ENCODE results near the gene HGS. TPM values are rescaled to one million over a fixed set of nuclear protein-coding genes. Genes with fewer than 3 reads are reported as not detected.

HGS gene
- total and polyA plus RNA-seq, 2 donors, result 39.0 to 157 TPM

GRCh38 chr17:81676906-81677305, 6.9 kb upstream of the HGS start:
- Histone ChIP-seq H3K4me1 (ENCODE audit: control insufficient read depth in 2 of 2, insufficient read depth in 2 of 2, low read length in 2 of 2) (no peaks in the 10 kb centered on the region), H3K4me3 (ENCODE audit: low read length in 2 of 2) (no peak overlapping the region), H3K36me3 (ENCODE audit: control insufficient read depth in 2 of 2, insufficient read depth in 2 of 2, low read length in 1 of 2) (peaks cover 40 to 42% of the 10 kb centered on the region in 2 donors), H3K9me3 (ENCODE audit: control insufficient read depth in 2 of 2, insufficient read depth in 1 of 2, low read length in 1 of 2) (no peaks in the 10 kb centered on the region), H3K27ac (ENCODE audit: low read depth in 1 of 2, low read length in 1 of 2) (no peak overlapping the region), H3K27me3 (ENCODE audit: control insufficient read depth in 2 of 2, insufficient read depth in 1 of 2, low read length in 1 of 2) (no peaks in the 10 kb centered on the region)
- no peak for DNase-seq (ENCODE audit: low read depth in 6 of 9, low spot score in 9 of 9)
- WGBS, result 95% methylated on average over 17 of the region's 17 CpGs

DNA sequence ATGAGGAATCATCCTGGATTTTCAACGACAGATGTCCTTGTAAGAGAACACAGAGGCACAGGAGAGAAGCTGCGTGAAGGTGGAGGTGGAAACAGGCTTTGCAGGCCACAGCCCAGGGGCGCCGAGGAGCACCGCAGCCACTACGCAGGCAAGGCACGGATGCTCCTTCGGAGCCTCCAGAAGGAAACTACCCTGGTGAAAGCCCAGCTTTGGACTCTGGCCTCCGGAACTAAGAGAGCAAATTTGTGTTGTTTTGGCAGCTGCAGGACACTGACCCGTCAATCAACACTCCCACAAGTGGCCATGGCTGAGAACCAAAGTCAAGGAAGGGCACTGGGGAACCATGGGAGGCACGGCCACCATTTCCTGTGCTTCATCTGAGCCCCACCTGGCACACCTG, 3.7 kb upstream of the HGS start:
- no peak overlapping the region for H3K27ac ChIP-seq (ENCODE audit: low read depth in 1 of 2, low read length in 1 of 2)
- peaks cover 16 to 17% of the 10 kb centered on the region in 2 donors for H3K4me1 ChIP-seq (ENCODE audit: control insufficient read depth in 2 of 2, insufficient read depth in 2 of 2, low read length in 2 of 2)
- WGBS, result 97% methylated on average over 11 of the region's 11 CpGs

DNA sequence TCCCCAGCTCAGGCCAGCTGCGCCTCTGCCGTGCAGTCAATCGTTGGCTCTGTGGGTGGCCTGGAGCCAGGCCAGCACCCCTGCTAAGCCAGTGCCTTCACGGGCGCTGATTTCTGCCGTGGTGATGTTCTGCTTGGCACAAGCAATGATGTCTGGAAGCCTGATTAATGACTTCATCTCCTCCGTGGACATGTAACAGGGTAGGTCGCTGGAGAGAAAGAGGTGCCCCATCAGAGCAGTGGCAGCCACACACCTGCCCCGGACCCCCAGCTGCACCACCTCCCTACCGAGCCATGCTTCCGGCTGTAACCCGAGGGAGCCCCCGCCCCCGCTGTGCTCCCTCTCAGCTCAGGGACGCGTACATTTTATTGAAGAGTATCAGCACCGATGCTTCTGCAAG, 2.1 kb upstream of the HGS start:
- Histone ChIP-seq H3K36me3 (ENCODE audit: control insufficient read depth in 2 of 2, insufficient read depth in 2 of 2, low read length in 1 of 2) (peaks cover 16 to 27% of the 10 kb centered on the region in 2 donors), H3K27ac (ENCODE audit: low read depth in 1 of 2, low read length in 1 of 2) (no peak overlapping the region), H3K9me3 (ENCODE audit: control insufficient read depth in 2 of 2, insufficient read depth in 1 of 2, low read length in 1 of 2) (no peaks in the 10 kb centered on the region), H3K4me3 (ENCODE audit: low read length in 2 of 2) (no peak overlapping the region), H3K4me1 (ENCODE audit: control insufficient read depth in 2 of 2, insufficient read depth in 2 of 2, low read length in 2 of 2) (peaks cover 16 to 25% of the 10 kb centered on the region in 2 donors), H3K27me3 (ENCODE audit: control insufficient read depth in 2 of 2, insufficient read depth in 1 of 2, low read length in 1 of 2) (no peaks in the 10 kb centered on the region)
- 96% methylated on average over 17 of the region's 17 CpGs for WGBS
- no peak for DNase-seq (ENCODE audit: low read depth in 6 of 9, low spot score in 9 of 9)

More for the DNA sequence above, 3.7 kb upstream of the HGS start:
- no peak overlapping the region for H3K4me3 ChIP-seq (ENCODE audit: low read length in 2 of 2)
- H3K27me3 ChIP-seq (ENCODE audit: control insufficient read depth in 2 of 2, insufficient read depth in 1 of 2, low read length in 1 of 2), result no peaks in the 10 kb centered on the region
- no peak for DNase-seq (ENCODE audit: low read depth in 6 of 9, low spot score in 9 of 9)
- H3K9me3 ChIP-seq (ENCODE audit: control insufficient read depth in 2 of 2, insufficient read depth in 1 of 2, low read length in 1 of 2), result no peaks in the 10 kb centered on the region
- H3K36me3 ChIP-seq (ENCODE audit: control insufficient read depth in 2 of 2, insufficient read depth in 2 of 2, low read length in 1 of 2), result peaks cover 14 to 15% of the 10 kb centered on the region in 2 donors

DNA sequence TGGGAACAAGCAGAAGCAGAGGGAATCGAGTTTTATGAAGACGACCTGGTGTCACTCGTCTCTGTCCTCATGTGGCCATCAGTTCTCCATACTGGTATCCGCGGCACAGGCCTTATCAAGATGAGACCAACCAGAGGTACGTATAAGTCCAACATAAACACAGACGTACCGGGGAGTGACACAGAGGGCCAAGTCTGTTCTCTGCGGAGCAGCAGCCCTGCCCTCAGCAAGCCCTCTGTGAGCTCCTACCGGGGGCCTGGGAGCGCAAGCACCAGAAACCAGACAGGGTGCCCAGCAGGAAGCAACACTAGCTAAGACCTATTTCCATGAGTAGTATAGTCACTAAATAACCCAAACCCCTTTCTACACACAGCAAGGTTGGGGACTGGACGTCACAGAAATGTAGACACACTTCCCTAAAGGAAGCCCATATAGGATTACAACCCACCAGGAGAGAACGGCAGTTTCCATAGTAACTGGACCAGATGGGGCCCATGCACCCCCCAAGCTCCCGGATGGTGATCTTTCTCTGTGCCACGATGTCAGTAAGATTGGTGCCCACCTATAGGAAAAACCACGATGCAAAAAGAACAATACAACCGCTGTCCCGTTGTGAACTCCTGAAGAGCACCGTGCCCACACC, 1.1 kb upstream of the HGS start:
- H3K9me3 ChIP-seq (ENCODE audit: control insufficient read depth in 2 of 2, insufficient read depth in 1 of 2, low read length in 1 of 2), result no peaks in the 10 kb centered on the region
- peaks cover 25 to 37% of the 10 kb centered on the region in 2 donors for H3K36me3 ChIP-seq (ENCODE audit: control insufficient read depth in 2 of 2, insufficient read depth in 2 of 2, low read length in 1 of 2)
- peak overlapping the region in 1 of 2 donors; percentile 33 for H3K27ac ChIP-seq (ENCODE audit: low read depth in 1 of 2, low read length in 1 of 2)
- peaks cover 16 to 25% of the 10 kb centered on the region in 2 donors for H3K4me1 ChIP-seq (ENCODE audit: control insufficient read depth in 2 of 2, insufficient read depth in 2 of 2, low read length in 2 of 2)
- no peaks in the 10 kb centered on the region for H3K27me3 ChIP-seq (ENCODE audit: control insufficient read depth in 2 of 2, insufficient read depth in 1 of 2, low read length in 1 of 2)
- DNase-seq (ENCODE audit: low read depth in 6 of 9, low spot score in 9 of 9), result no peak
- WGBS, result 51% methylated on average over 19 of the region's 19 CpGs
- H3K4me3 ChIP-seq (ENCODE audit: low read length in 2 of 2), result peak overlapping the region; percentile 93 to 99

GRCh38 chr17:81683208-81683583, 615 bp upstream of the HGS start:
- peak overlapping the region; percentile 93 to 99 for H3K4me3 ChIP-seq (ENCODE audit: low read length in 2 of 2)
- H3K27ac ChIP-seq (ENCODE audit: low read depth in 1 of 2, low read length in 1 of 2), result peak overlapping the region; percentile 47 to 83
- peaks cover 30 to 42% of the 10 kb centered on the region in 2 donors for H3K36me3 ChIP-seq (ENCODE audit: control insufficient read depth in 2 of 2, insufficient read depth in 2 of 2, low read length in 1 of 2)
- H3K9me3 ChIP-seq (ENCODE audit: control insufficient read depth in 2 of 2, insufficient read depth in 1 of 2, low read length in 1 of 2), result no peaks in the 10 kb centered on the region
- DNase-seq (ENCODE audit: low read depth in 6 of 9, low spot score in 9 of 9), result peak in 2 of 9 donors; percentile 14 to 18
- peaks cover 16 to 25% of the 10 kb centered on the region in 2 donors for H3K4me1 ChIP-seq (ENCODE audit: control insufficient read depth in 2 of 2, insufficient read depth in 2 of 2, low read length in 2 of 2)
- no peaks in the 10 kb centered on the region for H3K27me3 ChIP-seq (ENCODE audit: control insufficient read depth in 2 of 2, insufficient read depth in 1 of 2, low read length in 1 of 2)
- WGBS, result under 1% methylated on average over 37 of the region's 37 CpGs

DNA sequence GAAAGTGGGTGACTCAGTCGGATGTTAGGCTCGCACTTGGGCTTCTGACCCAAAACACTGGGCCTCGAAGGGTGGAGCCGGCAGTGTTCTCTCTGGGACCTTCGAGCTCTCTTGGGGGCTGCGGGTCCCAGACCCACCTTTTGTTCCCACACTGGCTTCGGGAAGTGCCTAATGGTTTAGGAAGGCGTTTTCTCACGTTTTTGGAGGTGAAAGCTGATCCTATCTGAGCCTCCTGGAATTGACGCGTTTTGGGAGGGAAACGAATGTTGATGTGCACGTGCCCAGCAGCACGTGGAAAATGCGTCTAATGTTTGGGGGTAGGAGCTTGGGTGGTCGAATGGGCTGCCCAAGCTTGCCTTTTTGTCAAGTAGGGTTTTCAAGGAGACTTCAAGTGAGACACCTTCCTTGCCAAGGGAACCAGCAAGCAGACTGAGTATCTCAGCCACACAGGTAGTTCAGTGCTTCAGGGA, 666 bp downstream of the HGS start:
- WGBS, result 9% methylated on average over 16 of the region's 16 CpGs
- H3K4me3 ChIP-seq (ENCODE audit: low read length in 2 of 2), result peak overlapping the region; percentile 93 to 99
- H3K36me3 ChIP-seq (ENCODE audit: control insufficient read depth in 2 of 2, insufficient read depth in 2 of 2, low read length in 1 of 2), result peaks cover 43 to 55% of the 10 kb centered on the region in 2 donors
- no peaks in the 10 kb centered on the region for H3K9me3 ChIP-seq (ENCODE audit: control insufficient read depth in 2 of 2, insufficient read depth in 1 of 2, low read length in 1 of 2)
- peak overlapping the region in 1 of 2 donors; percentile 58 for H3K27ac ChIP-seq (ENCODE audit: low read depth in 1 of 2, low read length in 1 of 2)
- H3K4me1 ChIP-seq (ENCODE audit: control insufficient read depth in 2 of 2, insufficient read depth in 2 of 2, low read length in 2 of 2), result peaks cover 16 to 25% of the 10 kb centered on the region in 2 donors
- no peaks in the 10 kb centered on the region for H3K27me3 ChIP-seq (ENCODE audit: control insufficient read depth in 2 of 2, insufficient read depth in 1 of 2, low read length in 1 of 2)
- no peak for DNase-seq (ENCODE audit: low read depth in 6 of 9, low spot score in 9 of 9)

GRCh38 chr17:81685108-81685507, 1.3 kb downstream of the HGS start:
- Histone ChIP-seq H3K27ac (ENCODE audit: low read depth in 1 of 2, low read length in 1 of 2) (no peak overlapping the region), H3K4me1 (ENCODE audit: control insufficient read depth in 2 of 2, insufficient read depth in 2 of 2, low read length in 2 of 2) (peaks cover 16 to 25% of the 10 kb centered on the region in 2 donors), H3K9me3 (ENCODE audit: control insufficient read depth in 2 of 2, insufficient read depth in 1 of 2, low read length in 1 of 2) (no peaks in the 10 kb centered on the region), H3K4me3 (ENCODE audit: low read length in 2 of 2) (peak overlapping the region; percentile 93 to 99), H3K27me3 (ENCODE audit: control insufficient read depth in 2 of 2, insufficient read depth in 1 of 2, low read length in 1 of 2) (no peaks in the 10 kb centered on the region), H3K36me3 (ENCODE audit: control insufficient read depth in 2 of 2, insufficient read depth in 2 of 2, low read length in 1 of 2) (peaks cover 49 to 57% of the 10 kb centered on the region in 2 donors)
- 87% methylated on average over 12 of the region's 12 CpGs for WGBS
- DNase-seq (ENCODE audit: low read depth in 6 of 9, low spot score in 9 of 9), result no peak

- DNase-seq (ENCODE audit: low read depth in 6 of 9, low spot score in 9 of 9), result no peak
Observed at GRCh38 chr17:81686614-81687013, 2.8 kb downstream of the HGS start.

GRCh38 chr17:81687770-81688541, 4.1 kb downstream of the HGS start:
- Histone ChIP-seq H3K27me3 (ENCODE audit: control insufficient read depth in 2 of 2, insufficient read depth in 1 of 2, low read length in 1 of 2) (no peaks in the 10 kb centered on the region), H3K27ac (ENCODE audit: low read depth in 1 of 2, low read length in 1 of 2) (peak overlapping the region; percentile 11 to 54), H3K4me3 (ENCODE audit: low read length in 2 of 2) (no peak overlapping the region), H3K9me3 (ENCODE audit: control insufficient read depth in 2 of 2, insufficient read depth in 1 of 2, low read length in 1 of 2) (no peaks in the 10 kb centered on the region), H3K4me1 (ENCODE audit: control insufficient read depth in 2 of 2, insufficient read depth in 2 of 2, low read length in 2 of 2) (peaks cover 8 to 17% of the 10 kb centered on the region in 2 donors), H3K36me3 (ENCODE audit: control insufficient read depth in 2 of 2, insufficient read depth in 2 of 2, low read length in 1 of 2) (peaks cover 69 to 70% of the 10 kb centered on the region in 2 donors)
- no peak for DNase-seq (ENCODE audit: low read depth in 6 of 9, low spot score in 9 of 9)
- 94% methylated on average over 41 of the region's 41 CpGs for WGBS

More at GRCh38 chr17:81686614-81687013, 2.8 kb downstream of the HGS start:
- Histone ChIP-seq H3K4me3 (ENCODE audit: low read length in 2 of 2) (no peak overlapping the region), H3K9me3 (ENCODE audit: control insufficient read depth in 2 of 2, insufficient read depth in 1 of 2, low read length in 1 of 2) (no peaks in the 10 kb centered on the region), H3K27ac (ENCODE audit: low read depth in 1 of 2, low read length in 1 of 2) (no peak overlapping the region), H3K27me3 (ENCODE audit: control insufficient read depth in 2 of 2, insufficient read depth in 1 of 2, low read length in 1 of 2) (no peaks in the 10 kb centered on the region), H3K36me3 (ENCODE audit: control insufficient read depth in 2 of 2, insufficient read depth in 2 of 2, low read length in 1 of 2) (peaks cover 59 to 63% of the 10 kb centered on the region in 2 donors), H3K4me1 (ENCODE audit: control insufficient read depth in 2 of 2, insufficient read depth in 2 of 2, low read length in 2 of 2) (peaks cover 16 to 25% of the 10 kb centered on the region in 2 donors)
- WGBS, result 98% methylated on average over 20 of the region's 20 CpGs
